Measurements from ENCODE around the gene UQCRC1.

The UQCRC1 gene

DNA sequence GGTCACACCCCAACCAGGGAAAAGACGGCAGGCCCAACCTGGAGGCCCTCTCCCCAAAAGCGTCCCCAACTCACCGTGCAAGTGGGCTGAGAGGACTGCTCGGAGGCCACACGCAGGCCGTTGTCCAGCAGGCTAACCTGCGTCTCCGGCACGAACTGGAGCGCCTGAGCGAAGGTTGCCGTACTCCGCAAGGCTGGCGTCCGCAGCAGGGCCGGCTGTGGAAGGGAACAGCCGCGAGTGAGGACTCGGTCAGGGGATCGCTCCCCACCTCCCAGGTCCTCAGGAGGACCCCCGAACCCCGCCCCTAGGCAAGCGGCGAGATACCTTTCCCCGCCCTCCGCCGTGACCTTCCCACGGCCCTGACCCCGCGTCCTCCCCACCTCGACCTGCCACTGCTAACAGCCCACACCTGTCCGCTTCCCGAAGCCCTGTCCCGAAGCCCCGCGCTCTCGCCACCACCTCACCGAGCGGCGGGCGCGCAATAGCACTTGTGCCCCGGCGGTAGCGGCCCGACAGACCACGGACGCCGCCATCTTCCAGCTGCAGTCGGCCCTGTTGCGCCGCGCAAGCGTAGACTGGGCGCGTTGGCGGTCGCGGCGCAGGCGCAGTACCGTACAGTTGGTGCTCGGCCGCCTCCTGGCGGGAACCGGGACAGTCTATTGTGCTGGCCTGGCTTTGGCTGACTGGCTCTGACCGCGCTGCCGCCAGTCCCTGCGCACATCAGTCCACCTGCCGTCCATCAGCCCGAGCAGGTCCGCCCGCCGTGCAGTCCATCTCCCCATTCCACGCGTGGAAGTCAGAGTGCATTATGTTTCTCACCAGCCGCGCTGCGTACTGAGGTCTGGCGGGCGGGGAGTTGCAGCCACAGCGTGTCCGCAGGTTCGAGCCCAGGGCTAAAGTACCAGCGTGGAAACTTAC, at the start of gene UQCRC1:
TSS of gene UQCRC1 (minus strand) at position 559 of the 918 bp plus-strand sequence. CDS start at position 533, 26 bp downstream.
- DNase-seq: peak; percentile 90

DNA sequence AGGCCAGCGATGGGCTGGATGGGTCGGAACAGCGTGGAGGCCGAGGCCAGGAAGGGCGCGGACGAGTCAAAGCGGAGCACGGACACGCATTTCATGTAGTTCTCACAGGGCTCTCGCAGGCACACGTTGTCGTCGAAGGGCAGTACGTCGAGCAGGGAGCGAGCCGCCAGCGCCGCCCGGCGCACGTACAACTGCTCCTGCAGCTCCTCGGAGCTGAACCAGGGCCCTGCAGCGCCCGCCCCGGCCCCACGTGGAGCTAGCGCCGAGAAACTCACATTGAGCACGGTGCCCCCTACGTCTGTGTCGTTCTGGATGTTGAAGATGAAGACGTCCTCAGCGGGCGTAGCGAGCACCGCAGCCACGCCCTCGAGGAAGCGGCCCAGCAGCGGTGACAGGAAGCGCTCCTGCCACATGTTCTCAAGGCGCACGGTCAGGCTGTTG, 47.4 kb upstream of the UQCRC1 start:
- peak; percentile 20 for DNase-seq

GRCh38 chr3:48656061-48656840, 46.8 kb upstream of the UQCRC1 start:
- DNase-seq: peak; percentile 80

- DNase-seq: peak; percentile 56
Measured at GRCh38 chr3:48655606-48656005, 46.2 kb upstream of the UQCRC1 start.

- DNase-seq: no peak
Measured at GRCh38 chr3:48655063-48655462, 45.6 kb upstream of the UQCRC1 start.

GRCh38 chr3:48652923-48653715, 43.7 kb upstream of the UQCRC1 start:
- no peak for DNase-seq

- DNase-seq: no peak
Measured at GRCh38 chr3:48651771-48652170, 42.3 kb upstream of the UQCRC1 start.

- no peak for DNase-seq
Measured at GRCh38 chr3:48650723-48651122, 41.3 kb upstream of the UQCRC1 start.

GRCh38 chr3:48648188-48648850, 38.9 kb upstream of the UQCRC1 start:
- no peak for DNase-seq

- DNase-seq: no peak
Measured at GRCh38 chr3:48647714-48648113, 38.3 kb upstream of the UQCRC1 start.

GRCh38 chr3:48644898-48645760, 35.7 kb upstream of the UQCRC1 start:
- no peak for DNase-seq

- no peak for DNase-seq
Measured at GRCh38 chr3:48642605-48643004, 33.2 kb upstream of the UQCRC1 start.

DNA sequence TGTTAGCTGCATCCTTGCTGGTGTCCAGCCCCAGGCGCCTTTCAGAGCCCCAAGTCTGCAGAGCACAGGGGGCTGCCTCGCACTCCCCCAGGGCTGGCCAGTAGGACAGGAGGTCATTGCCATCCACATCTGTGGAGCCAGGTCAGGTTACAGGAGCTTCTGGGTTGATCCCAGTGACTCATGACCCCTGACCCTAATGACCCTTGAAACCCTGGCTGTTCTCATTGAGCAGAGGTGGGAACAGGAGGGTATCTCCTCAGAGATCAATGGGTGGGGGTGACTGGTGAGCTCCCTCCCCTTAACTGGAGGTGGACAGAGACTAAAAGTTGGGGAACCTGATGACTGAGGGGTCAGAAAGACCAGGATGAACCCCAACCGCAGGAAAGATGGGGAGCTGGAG, 31.9 kb upstream of the UQCRC1 start:
- no peak for DNase-seq

DNA sequence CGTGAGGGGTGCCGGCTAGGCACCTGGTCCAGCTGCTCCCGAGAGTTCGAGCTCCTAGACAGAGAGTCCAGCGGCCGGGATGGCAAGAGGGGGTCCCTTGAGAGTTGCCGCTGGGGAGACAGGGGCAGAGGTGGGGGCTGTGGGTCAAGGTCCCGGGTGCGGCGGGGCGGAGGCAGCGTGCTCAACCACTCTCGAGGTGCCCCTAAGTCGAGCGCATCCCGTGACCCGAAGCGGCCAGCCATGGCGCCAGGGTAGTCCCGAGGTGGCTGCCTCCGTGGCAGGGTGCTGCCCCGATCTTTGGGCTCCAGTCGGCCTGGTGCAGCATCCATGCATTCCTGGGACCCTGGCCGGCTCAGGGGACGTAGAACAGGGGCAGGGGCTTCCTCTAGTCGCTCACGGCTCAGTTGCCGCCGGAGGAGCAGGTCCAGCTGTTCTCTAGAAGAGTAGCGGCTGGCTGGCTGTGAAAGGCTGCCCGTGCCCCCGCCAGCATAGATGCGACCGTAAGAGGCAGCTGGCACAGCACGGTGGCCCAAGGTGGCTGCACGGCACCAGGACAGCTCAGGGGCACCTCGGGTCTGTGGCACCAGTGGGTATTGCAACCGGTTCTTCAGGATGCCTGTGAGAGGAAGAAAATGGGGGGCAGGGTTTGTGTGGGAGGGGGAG, 30.6 kb upstream of the UQCRC1 start:
- DNase-seq: no peak

GRCh38 chr3:48637305-48637704, 27.9 kb upstream of the UQCRC1 start:
- DNase-seq: no peak

DNA sequence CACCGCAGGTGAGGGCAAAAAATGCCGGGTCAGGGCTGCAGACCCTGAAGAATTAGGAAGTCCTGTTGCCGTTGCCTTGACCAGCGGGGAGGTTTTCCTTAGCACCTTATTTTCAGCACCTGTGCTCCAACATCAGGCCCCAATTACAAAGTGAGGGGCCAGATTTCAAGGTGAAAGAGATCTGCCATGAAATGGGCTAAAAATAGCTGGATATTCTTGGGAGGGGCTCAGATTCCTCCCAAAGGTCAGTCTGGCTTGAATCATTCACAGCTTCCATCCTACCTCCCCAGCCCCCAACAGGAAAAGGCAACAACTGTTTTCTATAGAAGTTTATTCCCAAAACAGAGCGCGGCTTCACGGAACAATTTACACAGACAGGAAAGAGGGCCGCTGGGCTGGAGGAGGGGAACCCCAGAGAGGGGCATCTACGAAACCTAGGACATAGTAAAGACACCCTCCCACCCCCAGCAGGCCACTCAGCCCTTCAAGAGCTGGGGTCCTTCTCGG, 26.8 kb upstream of the UQCRC1 start:
- DNase-seq: no peak

- DNase-seq: peak; percentile 90
Measured at GRCh38 chr3:48635222-48636021, 26.0 kb upstream of the UQCRC1 start, which contains the start of gene SLC26A6. TSS of gene SLC26A6 (minus strand) at chr3:48635461. CDS start at chr3:48635393, 68 bp downstream.

DNA sequence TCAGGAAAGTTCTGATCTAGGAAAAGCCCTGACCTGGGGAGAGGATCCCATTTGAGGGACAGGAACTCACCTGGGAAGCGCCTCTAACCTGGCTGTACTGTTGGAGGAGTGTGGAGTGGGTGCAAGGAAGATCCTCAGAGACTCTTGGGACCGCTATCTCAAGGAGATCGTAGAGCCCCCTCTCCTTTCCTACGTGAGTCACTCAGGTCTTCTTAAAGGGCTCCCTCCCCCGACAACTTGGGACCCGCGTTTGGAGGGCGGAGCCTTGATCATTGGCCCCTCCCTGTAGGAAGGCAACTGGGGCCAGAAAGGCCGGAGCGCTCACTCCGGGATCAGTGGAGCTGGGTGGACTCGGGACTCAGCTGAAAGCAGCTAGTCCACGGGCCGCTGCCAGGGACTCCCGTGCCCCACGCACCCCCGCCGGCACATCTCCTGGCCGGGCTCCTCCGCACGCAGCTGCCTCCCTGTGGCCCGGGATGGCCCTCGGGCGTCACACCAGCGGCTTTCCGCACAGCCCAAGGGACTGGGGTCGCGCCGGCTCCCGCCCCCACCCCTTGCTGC, 25.3 kb upstream of the UQCRC1 start:
- DNase-seq: peak; percentile 30

DNA sequence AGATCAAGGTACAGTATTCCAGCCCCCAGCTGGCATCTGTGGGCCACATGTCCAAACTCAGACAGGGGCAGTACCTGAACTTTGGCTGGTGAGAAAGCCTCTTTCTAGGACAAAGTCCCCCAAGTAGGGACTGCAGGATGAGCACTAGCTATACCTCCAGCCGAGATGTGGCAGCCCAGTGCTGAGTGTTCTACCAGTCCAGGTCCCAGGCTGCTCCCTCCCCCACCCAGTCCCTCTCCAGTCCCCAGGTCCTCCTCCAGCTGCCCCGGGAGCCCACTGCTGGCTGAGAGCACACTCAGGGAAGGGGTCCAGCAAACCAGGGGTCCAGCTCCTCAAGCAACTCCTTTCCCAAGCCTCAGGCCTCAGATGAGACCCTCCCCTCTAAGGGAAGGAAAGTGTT, 24.3 kb upstream of the UQCRC1 start:
- no peak for DNase-seq

All from activated CD4-positive, alpha-beta T cell treated with anti-CD3 and anti-CD28 coated beads, Interleukin-2, amount 50 U/mL, for 1 hour (primary cell).